H9 (cell line): ENCODE data around the gene FABP1. TPM values are rescaled to one million over a fixed set of nuclear protein-coding genes. Genes with fewer than 3 reads are reported as not detected.

Source experiments
- DNase-seq: peaks from one replicate; pipeline ENCODE4 v3.0.0-alpha.2; 2017
- H2AFZ ChIP-seq: one replicate; pipeline ENCODE4 v1.6.1; 2013; ENCODE audit warnings: mild to moderate bottlenecking, low read length, control low read depth, moderate library complexity
- H2AK5ac ChIP-seq: 2 replicates; pipeline ENCODE4 v1.6.1; 2013; ENCODE audit warnings: low read length, control low read depth, mixed read lengths; ENCODE audit not compliant: insufficient read length
- H2BK120ac ChIP-seq: one replicate; pipeline ENCODE4 v1.6.1; 2013; ENCODE audit warnings: low read depth, mild to moderate bottlenecking, low read length, control low read depth, inconsistent platforms; ENCODE audit not compliant: poor library complexity, severe bottlenecking
- H2BK12ac ChIP-seq: 2 replicates; pipeline ENCODE4 v1.6.1; 2013; ENCODE audit warnings: low read length, control low read depth, mixed read lengths, low read depth; ENCODE audit not compliant: insufficient read length
- H2BK15ac ChIP-seq: 2 replicates; pipeline ENCODE4 v1.6.1; 2013; ENCODE audit warnings: low read depth, low read length, control low read depth
- H2BK20ac ChIP-seq: one replicate; pipeline ENCODE4 v1.6.1; 2013; ENCODE audit warnings: low read depth, mild to moderate bottlenecking, low read length, control low read depth, inconsistent platforms; ENCODE audit not compliant: poor library complexity, severe bottlenecking
- H2BK5ac ChIP-seq: 2 replicates; pipeline ENCODE4 v1.6.1; 2013; ENCODE audit warnings: low read length, control low read depth, mixed read lengths; ENCODE audit not compliant: insufficient read length
- H3K14ac ChIP-seq: 2 replicates; pipeline ENCODE4 v1.6.1; 2013; ENCODE audit warnings: low read length, control low read depth; ENCODE audit not compliant: insufficient read depth
- H3K18ac ChIP-seq: 2 replicates; pipeline ENCODE4 v1.6.1; 2013; ENCODE audit warnings: low read depth, mild to moderate bottlenecking, mixed read lengths, low read length, control low read depth; ENCODE audit not compliant: insufficient read length
- H3K23ac ChIP-seq: 2 replicates; pipeline ENCODE4 v1.6.1; 2013; ENCODE audit warnings: low read length, control low read depth, mixed read lengths, low read depth; ENCODE audit not compliant: insufficient read length
- H3K23me2 ChIP-seq: 2 replicates; pipeline ENCODE4 v1.6.1; 2013; ENCODE audit warnings: low read depth, mild to moderate bottlenecking, mixed read lengths, low read length, control low read depth; ENCODE audit not compliant: insufficient read length, poor library complexity, severe bottlenecking
- H3K27ac ChIP-seq: 2 replicates; pipeline ENCODE4 v1.5.1; 2013; ENCODE audit warnings: low read length, control low read depth, mixed read lengths, low read depth; ENCODE audit not compliant: insufficient read length
- H3K27me3 ChIP-seq: 2 replicates; pipeline ENCODE4 v1.6.1; 2013; ENCODE audit warnings: low read length, control low read depth, inconsistent platforms; ENCODE audit not compliant: insufficient read depth
- H3K4ac ChIP-seq: 2 replicates; pipeline ENCODE4 v1.6.1; 2013; ENCODE audit warnings: low read depth, mild to moderate bottlenecking, control low read depth, inconsistent platforms, low read length, moderate library complexity
- H3K4me1 ChIP-seq: 2 replicates; pipeline ENCODE4 v1.6.1; 2013; ENCODE audit warnings: low read length, control low read depth, inconsistent platforms; ENCODE audit not compliant: insufficient read depth
- H3K4me2 ChIP-seq: 2 replicates; pipeline ENCODE4 v1.6.1; 2013; ENCODE audit warnings: low read length, control low read depth, mixed read lengths; ENCODE audit not compliant: insufficient read length, insufficient read depth
- H3K56ac ChIP-seq: 2 replicates; pipeline ENCODE4 v1.6.1; 2013; ENCODE audit warnings: low read depth, mild to moderate bottlenecking, mixed read lengths, low read length, control low read depth; ENCODE audit not compliant: insufficient read length
- H3K79me1 ChIP-seq: 2 replicates; pipeline ENCODE4 v1.6.1; 2013; ENCODE audit warnings: low read depth, mild to moderate bottlenecking, moderate library complexity, low read length, control low read depth, inconsistent platforms; ENCODE audit not compliant: insufficient read depth, poor library complexity, severe bottlenecking
- H3K79me2 ChIP-seq: 2 replicates; pipeline ENCODE4 v1.6.1; 2013; ENCODE audit warnings: low read length, control low read depth, inconsistent platforms; ENCODE audit not compliant: insufficient read depth
- H3K9ac ChIP-seq: 2 replicates; pipeline ENCODE4 v1.6.1; 2013; ENCODE audit warnings: low read length, control low read depth, mixed read lengths; ENCODE audit not compliant: insufficient read length; ENCODE audit errors: extremely low read depth
- H3K9me3 ChIP-seq: one replicate; pipeline ENCODE4 v1.6.1; 2013; ENCODE audit warnings: low read depth, low read length, inconsistent platforms; ENCODE audit not compliant: control insufficient read depth
- H3T11ph ChIP-seq: one replicate; pipeline ENCODE4 v1.6.1; 2013; ENCODE audit warnings: mild to moderate bottlenecking, low read length, control low read depth, inconsistent platforms
- H4K20me1 ChIP-seq: one replicate; pipeline ENCODE4 v1.6.1; 2013; ENCODE audit not compliant: control insufficient read depth, insufficient read length, insufficient read depth
- H4K5ac ChIP-seq: 2 replicates; pipeline ENCODE4 v1.6.1; 2013; ENCODE audit warnings: low read depth, mild to moderate bottlenecking, mixed read lengths, low read length, control low read depth; ENCODE audit not compliant: insufficient read length
- H4K8ac ChIP-seq: replicated peaks from 2 replicates; pipeline ENCODE4 v1.6.1; 2013; ENCODE audit warnings: low read length, control low read depth, mixed read lengths, low read depth; ENCODE audit not compliant: insufficient read length
- H4K91ac ChIP-seq: 2 replicates; pipeline ENCODE4 v1.6.1; 2013; ENCODE audit warnings: low read depth, mild to moderate bottlenecking, moderate library complexity, mixed read lengths, low read length, control low read depth; ENCODE audit not compliant: insufficient read length
- H3K27ac Mint-ChIP-seq, 3 experiments: 2 replicates in 2 of 3; 3 replicates in 1 of 3; pipeline ENCODE4 v1.8.0; 2020 to 2021; ENCODE audit warnings: mixed read lengths in 3 of 3, mild to moderate bottlenecking in 1 of 3, moderate library complexity in 1 of 3
- H3K27me3 Mint-ChIP-seq: 2 replicates; pipeline ENCODE4 v1.8.0; 2021; ENCODE audit warnings: low read depth, mild to moderate bottlenecking, moderate library complexity, mixed read lengths
- H3K36me3 Mint-ChIP-seq, 3 experiments: 2 replicates in 2 of 3; 3 replicates in 1 of 3; pipeline ENCODE4 v1.8.0; 2020 to 2021; ENCODE audit warnings: low read depth in 3 of 3, mixed read lengths in 3 of 3; ENCODE audit not compliant: insufficient read depth in 1 of 3
- H3K4me1 Mint-ChIP-seq, 2 experiments: 2 replicates each; pipeline ENCODE4 v1.8.0; 2020; ENCODE audit warnings: mixed read lengths in 2 of 2
- H3K4me3 Mint-ChIP-seq, 2 experiments: 2 replicates in 1 of 2; 3 replicates in 1 of 2; pipeline ENCODE4 v1.8.0; 2020 to 2021; ENCODE audit warnings: mild to moderate bottlenecking in 2 of 2, mixed read lengths in 2 of 2, moderate library complexity in 1 of 2
- H3K9me3 Mint-ChIP-seq, 2 experiments: 2 replicates in 1 of 2; 3 replicates in 1 of 2; pipeline ENCODE4 v1.8.0; 2020; ENCODE audit warnings: mild to moderate bottlenecking in 2 of 2, mixed read lengths in 2 of 2, moderate library complexity in 1 of 2
- CTCF ChIP-seq: fragments of 200-600 bp; sonication (generic); conservative IDR thresholded peaks from 3 replicates; pipeline ENCODE4 v1.8.0; 2021; ENCODE audit warnings: antibody characterized with exemption, mild to moderate bottlenecking
- WGBS: extraction: QIAGEN DNeasy Blood & Tissue Kit; methylation state at CpG from one replicate; pipeline ENCODE4 v1.1.7; 2013; ENCODE audit warnings: missing lambda C conversion rate, low lambda C conversion rate, mixed read lengths; ENCODE audit not compliant: insufficient read length; ENCODE audit errors: extremely low coverage; 5-methylcytosine and 5-hydroxymethylcytosine counted together
- total RNA-seq: library from RNA; stranded (reverse); gene quantifications from 2 replicates; pipeline ENCODE4 v1.2.1, GENCODE V29; 2021

Gene FABP1
- total RNA-seq, 1 experiment from 2014 or later = not detected

- Histone ChIP-seq H2BK120ac (no peak overlapping the region), H3K27ac (no peak overlapping the region), H2BK12ac (no peak overlapping the region), H4K20me1 (no peaks in the 10 kb centered on the region), H3K23ac (no peak overlapping the region), H3K9ac (no peak overlapping the region), H3K79me2 (no peaks in the 10 kb centered on the region), H4K91ac (no peak overlapping the region), H2AK5ac (no peak overlapping the region), H3K4me1 (0 out of 2 replicates have a peak, but pooled peaks cover 2% of the 10 kb centered on the region), H3K18ac (no peak overlapping the region), H3K4ac (no peak overlapping the region), H3K4me2 (no peak overlapping the region), H3T11ph (no peak overlapping the region), H3K23me2 (no peaks in the 10 kb centered on the region), H3K79me1 (no peaks in the 10 kb centered on the region), H3K56ac (no peak overlapping the region), H3K9me3 (no peaks in the 10 kb centered on the region), H3K27me3 (no peaks in the 10 kb centered on the region), H2AFZ (no peak overlapping the region), H2BK5ac (no peak overlapping the region), H2BK15ac (no peak overlapping the region), H4K5ac (no peak overlapping the region), H2BK20ac (no peak overlapping the region), H4K8ac (no peak overlapping the region), H3K14ac (no peak overlapping the region)
- Mint-ChIP-seq H3K27ac (no peak overlapping the region), H3K27me3 (peaks cover 22% of the 10 kb centered on the region), H3K4me1 (peaks cover 18 to 19% of the 10 kb centered on the region in 2 experiments), H3K36me3 (peaks cover 0 to 11% (median 0%) of the 10 kb centered on the region in 3 experiments; a peak in 5 of 7 replicates), H3K4me3 (no peak overlapping the region), H3K9me3 (peaks cover 4% of the 10 kb centered on the region in 2 experiments; a peak in 3 of 5 replicates)
- DNase-seq = no peak
- WGBS = no CpG with 5 or more reads among the region's 2 CpGs
- no peak for TF ChIP-seq CTCF
Observed at GRCh38 chr2:88167740-88168139, 39.9 kb upstream of the FABP1 start.
